ENCODE measurements around the gene ZNF789. TPM values are rescaled to one million over a fixed set of nuclear protein-coding genes. Genes with fewer than 3 reads are reported as not detected.

The ZNF789 gene
- total RNA-seq, 1 experiment from 2014 or later, result 15.0 TPM

DNA sequence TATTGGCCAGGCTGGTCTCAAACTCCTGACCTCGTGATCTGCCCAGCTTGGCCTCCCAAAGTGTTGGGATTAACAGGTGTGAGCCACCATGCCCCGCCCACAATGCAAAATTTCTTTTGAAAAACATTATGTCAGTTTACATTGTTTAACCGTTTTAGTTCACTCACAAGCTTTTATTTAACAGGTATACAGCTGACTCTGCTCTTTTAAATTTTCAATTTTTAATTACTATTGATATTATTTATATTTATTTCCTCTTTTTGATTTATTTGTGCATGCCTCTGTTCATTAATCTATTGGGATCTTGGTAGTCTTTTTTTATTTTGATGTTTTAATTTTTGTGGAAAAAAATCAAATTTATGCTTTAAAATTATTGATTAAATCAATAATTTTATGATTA lies 48.7 kb downstream of the ZNF789 start:
- no TSS peak for BruUV-seq (replicated peaks)
- Mint-ChIP-seq H3K36me3 (ENCODE audit: insufficient read depth, unreplicated experiment) (peaks cover 82% of the 10 kb centered on the region), H3K9me3 (ENCODE audit: unreplicated experiment) (peaks cover 7% of the 10 kb centered on the region), H3K27me3 (ENCODE audit: insufficient read depth, unreplicated experiment) (no peaks in the 10 kb centered on the region), H3K27ac (ENCODE audit: low read depth, unreplicated experiment) (no peak overlapping the region), H3K4me1 (ENCODE audit: insufficient read depth, unreplicated experiment) (no peaks in the 10 kb centered on the region), H3K4me3 (ENCODE audit: unreplicated experiment) (no peak overlapping the region)
- ChIA-PET CTCF (interaction anchor here (0.7 to 1.5 kb wide), 4 partner anchors 18 to 398 kb away, joined by 3 to 7 read pairs (median 4); partner anchors contain the start of gene TRIM4), POLR2A (interaction anchor here (0.6 to 1.5 kb wide), 5 partner anchors 16 to 311 kb away, joined by 3 to 4 read pairs (median 4); partner anchors contain the start of gene FAM200A)
- no peak for DNase-seq (ENCODE audit: unreplicated experiment)
- TF ChIP-seq, protein P1, sequence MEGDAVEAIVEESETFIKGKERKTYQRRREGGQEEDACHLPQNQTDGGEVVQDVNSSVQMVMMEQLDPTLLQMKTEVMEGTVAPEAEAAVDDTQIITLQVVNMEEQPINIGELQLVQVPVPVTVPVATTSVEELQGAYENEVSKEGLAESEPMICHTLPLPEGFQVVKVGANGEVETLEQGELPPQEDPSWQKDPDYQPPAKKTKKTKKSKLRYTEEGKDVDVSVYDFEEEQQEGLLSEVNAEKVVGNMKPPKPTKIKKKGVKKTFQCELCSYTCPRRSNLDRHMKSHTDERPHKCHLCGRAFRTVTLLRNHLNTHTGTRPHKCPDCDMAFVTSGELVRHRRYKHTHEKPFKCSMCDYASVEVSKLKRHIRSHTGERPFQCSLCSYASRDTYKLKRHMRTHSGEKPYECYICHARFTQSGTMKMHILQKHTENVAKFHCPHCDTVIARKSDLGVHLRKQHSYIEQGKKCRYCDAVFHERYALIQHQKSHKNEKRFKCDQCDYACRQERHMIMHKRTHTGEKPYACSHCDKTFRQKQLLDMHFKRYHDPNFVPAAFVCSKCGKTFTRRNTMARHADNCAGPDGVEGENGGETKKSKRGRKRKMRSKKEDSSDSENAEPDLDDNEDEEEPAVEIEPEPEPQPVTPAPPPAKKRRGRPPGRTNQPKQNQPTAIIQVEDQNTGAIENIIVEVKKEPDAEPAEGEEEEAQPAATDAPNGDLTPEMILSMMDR (IDR thresholded peaks at IDR 0.05; ENCODE audit: unreplicated experiment), result no peak
- intact Hi-C loops (cut with micrococcal nuclease), result no loop called here

DNA sequence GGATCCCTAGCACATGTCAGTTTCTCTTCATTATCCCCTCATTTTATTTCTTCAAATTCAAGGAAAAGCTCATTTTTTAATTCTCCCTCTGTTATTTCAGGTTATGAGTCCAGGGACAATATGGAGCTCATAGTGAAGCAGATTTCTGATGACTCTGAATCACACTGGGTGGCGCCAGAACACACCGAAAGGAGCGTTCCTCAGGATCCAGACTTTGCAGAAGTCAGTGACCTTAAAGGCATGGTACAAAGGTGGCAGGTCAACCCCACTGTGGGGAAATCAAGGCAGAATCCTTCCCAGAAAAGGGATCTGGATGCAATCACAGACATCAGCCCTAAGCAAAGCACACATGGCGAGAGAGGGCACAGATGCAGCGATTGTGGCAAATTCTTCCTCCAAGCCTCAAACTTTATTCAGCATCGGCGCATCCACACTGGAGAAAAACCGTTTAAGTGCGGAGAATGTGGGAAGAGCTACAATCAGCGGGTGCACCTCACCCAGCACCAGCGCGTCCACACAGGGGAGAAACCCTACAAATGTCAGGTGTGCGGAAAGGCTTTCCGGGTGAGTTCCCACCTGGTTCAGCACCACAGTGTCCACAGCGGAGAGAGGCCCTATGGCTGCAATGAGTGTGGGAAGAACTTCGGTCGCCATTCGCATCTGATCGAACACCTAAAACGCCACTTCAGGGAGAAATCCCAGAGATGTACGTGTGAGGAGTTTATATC lies 53.2 kb downstream of the ZNF789 start:
- no peak overlapping the region for H3K27ac Mint-ChIP-seq (ENCODE audit: low read depth, unreplicated experiment)
- H3K36me3 Mint-ChIP-seq (ENCODE audit: insufficient read depth, unreplicated experiment), result peaks cover 86% of the 10 kb centered on the region
- intact Hi-C loops (cut with micrococcal nuclease), result loop anchor here (2.0 kb wide), 1 partner anchor 313 kb away; no protein-coding TSS in a partner anchor
- TF ChIP-seq, protein P1 (IDR thresholded peaks at IDR 0.05; ENCODE audit: unreplicated experiment), result peak; percentile 20
- CTCF ChIA-PET, result interaction anchor here (0.6 to 2.4 kb wide), 19 partner anchors 11 to 668 kb away, joined by 3 to 12 read pairs (median 4); partner anchors contain the start of gene ZSCAN25
- H3K4me3 Mint-ChIP-seq (ENCODE audit: unreplicated experiment), result no peak overlapping the region
- POLR2A ChIA-PET, result interaction anchor here (1.2 to 1.5 kb wide), 2 partner anchors 21 to 32 kb away, joined by 4 to 7 read pairs; partner anchors contain the start of genes ZKSCAN5 and ZNF655
- H3K4me1 Mint-ChIP-seq (ENCODE audit: insufficient read depth, unreplicated experiment), result no peaks in the 10 kb centered on the region
- BruUV-seq (replicated peaks), result no TSS peak
- DNase-seq (ENCODE audit: unreplicated experiment), result peak; percentile 16
- peaks cover 16% of the 10 kb centered on the region for H3K9me3 Mint-ChIP-seq (ENCODE audit: unreplicated experiment)
- H3K27me3 Mint-ChIP-seq (ENCODE audit: insufficient read depth, unreplicated experiment), result no peaks in the 10 kb centered on the region

DNA sequence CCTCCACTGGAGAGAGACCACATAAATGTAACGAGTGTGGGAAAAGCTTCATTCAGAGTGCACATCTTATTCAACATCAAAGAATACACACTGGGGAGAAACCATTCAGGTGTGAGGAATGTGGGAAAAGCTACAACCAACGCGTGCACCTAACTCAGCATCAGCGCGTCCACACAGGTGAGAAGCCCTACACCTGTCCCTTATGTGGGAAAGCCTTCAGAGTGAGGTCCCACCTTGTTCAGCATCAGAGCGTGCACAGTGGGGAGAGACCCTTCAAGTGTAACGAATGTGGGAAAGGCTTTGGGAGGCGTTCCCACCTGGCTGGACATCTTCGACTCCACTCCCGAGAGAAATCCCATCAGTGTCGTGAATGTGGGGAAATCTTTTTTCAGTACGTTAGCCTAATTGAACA lies 58.7 kb downstream of the ZNF789 start:
- peaks cover 31% of the 10 kb centered on the region for H3K9me3 Mint-ChIP-seq (ENCODE audit: unreplicated experiment)
- H3K27ac Mint-ChIP-seq (ENCODE audit: low read depth, unreplicated experiment), result no peak overlapping the region
- H3K36me3 Mint-ChIP-seq (ENCODE audit: insufficient read depth, unreplicated experiment), result peaks cover 69% of the 10 kb centered on the region
- H3K27me3 Mint-ChIP-seq (ENCODE audit: insufficient read depth, unreplicated experiment), result no peaks in the 10 kb centered on the region
- ChIA-PET CTCF (interaction anchor here (0.6 kb wide), 1 partner anchor 35 kb away, joined by 3 read pairs; no protein-coding TSS in a partner anchor), POLR2A (no interaction called here)
- H3K4me1 Mint-ChIP-seq (ENCODE audit: insufficient read depth, unreplicated experiment), result no peaks in the 10 kb centered on the region
- no peak for DNase-seq (ENCODE audit: unreplicated experiment)
- intact Hi-C loops (cut with micrococcal nuclease), result no loop called here
- no peak overlapping the region for H3K4me3 Mint-ChIP-seq (ENCODE audit: unreplicated experiment)
- TF ChIP-seq, protein P1 (IDR thresholded peaks at IDR 0.05; ENCODE audit: unreplicated experiment), result no peak
- no TSS peak for BruUV-seq (replicated peaks)

DNA sequence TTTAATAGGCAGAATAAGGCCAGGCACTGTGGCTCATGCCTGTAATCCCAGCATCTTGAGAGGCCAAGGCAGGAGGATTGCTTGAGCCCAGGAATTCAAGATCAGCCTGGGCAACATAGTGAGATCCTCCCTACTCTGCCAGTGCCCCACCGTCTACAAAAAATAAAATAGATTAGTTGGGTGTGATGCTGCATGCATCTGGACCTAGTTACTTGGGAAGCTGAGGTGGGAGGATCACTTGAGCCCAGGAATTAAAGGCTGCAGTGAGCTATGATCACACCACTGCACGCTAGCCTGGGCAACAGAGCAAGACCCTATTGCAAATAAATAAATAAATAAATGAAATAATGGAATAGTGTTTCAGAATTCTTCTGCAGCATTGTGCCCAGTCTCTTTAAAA lies 63.0 kb downstream of the ZNF789 start:
- TF ChIP-seq, protein P1 (IDR thresholded peaks at IDR 0.05; ENCODE audit: unreplicated experiment), result no peak
- ChIA-PET POLR2A (interaction anchor here (0.6 to 1.5 kb wide), 2 partner anchors 15 to 35 kb away, joined by 3 to 4 read pairs; partner anchors contain the start of gene ZNF394), CTCF (interaction anchor here (1.5 kb wide), 1 partner anchor 81 kb away, joined by 3 read pairs; no protein-coding TSS in a partner anchor)
- no peaks in the 10 kb centered on the region for H3K27me3 Mint-ChIP-seq (ENCODE audit: insufficient read depth, unreplicated experiment)
- BruUV-seq (replicated peaks), result no TSS peak
- peaks cover 28% of the 10 kb centered on the region for H3K9me3 Mint-ChIP-seq (ENCODE audit: unreplicated experiment)
- no peaks in the 10 kb centered on the region for H3K4me1 Mint-ChIP-seq (ENCODE audit: insufficient read depth, unreplicated experiment)
- H3K36me3 Mint-ChIP-seq (ENCODE audit: insufficient read depth, unreplicated experiment), result peaks cover 30% of the 10 kb centered on the region
- no peak overlapping the region for H3K27ac Mint-ChIP-seq (ENCODE audit: low read depth, unreplicated experiment)
- intact Hi-C loops (cut with micrococcal nuclease), result no loop called here
- no peak for DNase-seq (ENCODE audit: unreplicated experiment)
- no peak overlapping the region for H3K4me3 Mint-ChIP-seq (ENCODE audit: unreplicated experiment)
